Gastrocnemius medialis (tissue), 4 donors: ENCODE data around the gene CERCAM.
"Not testable (repeated sequence)": the region's sequence is repeated elsewhere in the genome, so short reads cannot be mapped to it uniquely, and the experiment has no call there.

Experiments used
- POLR2A ChIP-seq, 2 donors: fragments of 450-650 bp; IDR thresholded peaks; one replicate each; pipeline ENCODE4 v1.6.1; 2017; ENCODE audit warnings: antibody characterized with exemption in 2 of 2, mild to moderate bottlenecking in 2 of 2, moderate library complexity in 2 of 2
- TF ChIP-seq, protein P1 (sequence below), 5 experiments: fragments of 450-650 bp in 3 of 5; fragments of 200-600 bp in 2 of 5; sonication (generic) in 2 of 5; IDR thresholded peaks in 4 of 5; conservative IDR thresholded peaks in 1 of 5; 1 replicate in 4 of 5; 2 replicates in 1 of 5; pipeline ENCODE4 v1.5.1; 2016 to 2019; ENCODE audit warnings: antibody characterized with exemption in 5 of 5, mild to moderate bottlenecking in 3 of 5, moderate library complexity in 3 of 5

- TF ChIP-seq, protein P1, sequence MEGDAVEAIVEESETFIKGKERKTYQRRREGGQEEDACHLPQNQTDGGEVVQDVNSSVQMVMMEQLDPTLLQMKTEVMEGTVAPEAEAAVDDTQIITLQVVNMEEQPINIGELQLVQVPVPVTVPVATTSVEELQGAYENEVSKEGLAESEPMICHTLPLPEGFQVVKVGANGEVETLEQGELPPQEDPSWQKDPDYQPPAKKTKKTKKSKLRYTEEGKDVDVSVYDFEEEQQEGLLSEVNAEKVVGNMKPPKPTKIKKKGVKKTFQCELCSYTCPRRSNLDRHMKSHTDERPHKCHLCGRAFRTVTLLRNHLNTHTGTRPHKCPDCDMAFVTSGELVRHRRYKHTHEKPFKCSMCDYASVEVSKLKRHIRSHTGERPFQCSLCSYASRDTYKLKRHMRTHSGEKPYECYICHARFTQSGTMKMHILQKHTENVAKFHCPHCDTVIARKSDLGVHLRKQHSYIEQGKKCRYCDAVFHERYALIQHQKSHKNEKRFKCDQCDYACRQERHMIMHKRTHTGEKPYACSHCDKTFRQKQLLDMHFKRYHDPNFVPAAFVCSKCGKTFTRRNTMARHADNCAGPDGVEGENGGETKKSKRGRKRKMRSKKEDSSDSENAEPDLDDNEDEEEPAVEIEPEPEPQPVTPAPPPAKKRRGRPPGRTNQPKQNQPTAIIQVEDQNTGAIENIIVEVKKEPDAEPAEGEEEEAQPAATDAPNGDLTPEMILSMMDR (IDR thresholded peaks at IDR 0.05 in 4 of 5, conservative IDR thresholded peaks at IDR 0.05 in 1 of 5), result not testable (repeated sequence)
- TF ChIP-seq POLR2A (IDR thresholded peaks at IDR 0.05), result not testable (repeated sequence)
These were observed 1.5 kb downstream of the CERCAM start for GRCh38 chr9:128422022-128422782.
